Suprapubic skin (tissue), 3 donors: ENCODE data around the gene TIAL1.

ENCODE experiments used
- EP300 ChIP-seq: sonication (generic); formaldehyde crosslinking; IDR thresholded peaks from one replicate; pipeline ENCODE4 v1.6.1; 2017; ENCODE audit warnings: antibody characterized with exemption
- TF ChIP-seq, protein P1 (sequence below), 2 donors: fragments of 200-600 bp in 1 of 2; fragments of 450-650 bp in 1 of 2; sonication (generic) in 1 of 2; IDR thresholded peaks; one replicate each; pipeline ENCODE4 v1.5.1; 2016 to 2019; ENCODE audit warnings: antibody characterized with exemption in 2 of 2, mild to moderate bottlenecking in 1 of 2, moderate library complexity in 1 of 2

DNA sequence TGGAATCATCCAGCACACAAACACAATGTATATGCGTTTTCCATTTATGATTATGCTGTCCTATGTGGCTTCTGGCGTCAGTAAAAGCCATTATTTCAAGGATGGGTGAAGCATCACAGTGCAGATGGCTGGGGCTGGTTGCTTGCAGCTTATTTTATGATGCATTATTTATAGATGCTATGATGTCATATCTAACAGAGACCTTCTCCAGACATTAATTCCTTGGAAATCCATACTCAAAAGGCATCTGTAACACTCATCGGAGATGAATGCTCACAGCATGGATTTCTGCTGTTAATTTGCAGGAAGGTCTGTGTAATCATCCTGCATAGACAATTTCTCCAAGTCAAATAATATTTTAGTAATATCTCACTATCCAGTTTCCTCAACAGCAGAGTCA is 61.5 kb downstream of the TIAL1 start:
- TF ChIP-seq EP300 = no peak
- TF ChIP-seq, protein P1, sequence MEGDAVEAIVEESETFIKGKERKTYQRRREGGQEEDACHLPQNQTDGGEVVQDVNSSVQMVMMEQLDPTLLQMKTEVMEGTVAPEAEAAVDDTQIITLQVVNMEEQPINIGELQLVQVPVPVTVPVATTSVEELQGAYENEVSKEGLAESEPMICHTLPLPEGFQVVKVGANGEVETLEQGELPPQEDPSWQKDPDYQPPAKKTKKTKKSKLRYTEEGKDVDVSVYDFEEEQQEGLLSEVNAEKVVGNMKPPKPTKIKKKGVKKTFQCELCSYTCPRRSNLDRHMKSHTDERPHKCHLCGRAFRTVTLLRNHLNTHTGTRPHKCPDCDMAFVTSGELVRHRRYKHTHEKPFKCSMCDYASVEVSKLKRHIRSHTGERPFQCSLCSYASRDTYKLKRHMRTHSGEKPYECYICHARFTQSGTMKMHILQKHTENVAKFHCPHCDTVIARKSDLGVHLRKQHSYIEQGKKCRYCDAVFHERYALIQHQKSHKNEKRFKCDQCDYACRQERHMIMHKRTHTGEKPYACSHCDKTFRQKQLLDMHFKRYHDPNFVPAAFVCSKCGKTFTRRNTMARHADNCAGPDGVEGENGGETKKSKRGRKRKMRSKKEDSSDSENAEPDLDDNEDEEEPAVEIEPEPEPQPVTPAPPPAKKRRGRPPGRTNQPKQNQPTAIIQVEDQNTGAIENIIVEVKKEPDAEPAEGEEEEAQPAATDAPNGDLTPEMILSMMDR (IDR thresholded peaks at IDR 0.05) = no peak
